ENCODE measurements around the gene PSPN.

GRCh38 chr19:6374711-6375410 is 872 bp downstream of the PSPN start:
- TF ChIP-seq CTCF (IDR thresholded peaks at IDR 0.05; ENCODE audit: borderline replicate concordance, extremely low read depth, low read length, poor library complexity, severe bottlenecking): no peak
- TF ChIP-seq EZH2 (IDR thresholded peaks at IDR 0.05; ENCODE audit: borderline replicate concordance, low read depth, low read length, severe bottlenecking): no peak

Data from DND-41 (cell line).